Transverse colon (tissue), 4 donors: ENCODE results near the gene SIM2.

Experiments used
- CTCF ChIP-seq, 5 experiments: fragments of 200-600 bp in 3 of 5; fragments of 450-650 bp in 2 of 5; sonication (generic) in 3 of 5; IDR thresholded peaks; 1 replicate in 2 of 5; 2 replicates in 3 of 5; pipeline ENCODE4 v1.5.1; 2016 to 2017; ENCODE audit warnings: antibody characterized with exemption in 5 of 5, inconsistent platforms in 3 of 5, mild to moderate bottlenecking in 2 of 5, moderate library complexity in 1 of 5
- EP300 ChIP-seq: sonication (generic); formaldehyde crosslinking; IDR thresholded peaks from one replicate; pipeline ENCODE4 v1.6.1; 2017; ENCODE audit warnings: antibody characterized with exemption, low read depth
- POLR2A ChIP-seq: fragments of 450-650 bp; IDR thresholded peaks from one replicate; pipeline ENCODE4 v1.6.1; 2016; ENCODE audit warnings: antibody characterized with exemption, mild to moderate bottlenecking, moderate library complexity
- POLR2AphosphoS5 ChIP-seq, 3 donors: sonication (generic); formaldehyde crosslinking; IDR thresholded peaks; one replicate each; pipeline ENCODE4 v1.6.1; 2016; ENCODE audit warnings: antibody characterized with exemption in 3 of 3

GRCh38 chr21:36704281-36704957, 5.5 kb downstream of the SIM2 start:
- TF ChIP-seq CTCF (IDR thresholded peaks at IDR 0.05) (no peak), POLR2AphosphoS5 (IDR thresholded peaks at IDR 0.05) (no peak), POLR2A (no peak), EP300 (no peak)
